Right renal cortex interstitium (tissue), 3 donors: ENCODE results near the gene NAP1L4. TPM values are rescaled to one million over a fixed set of nuclear protein-coding genes. Genes with fewer than 3 reads are reported as not detected.

ENCODE experiments used
- polyA plus RNA-seq, 3 donors: library from polyadenylated mRNA; unstranded; fragments of 120-200 nt; gene quantifications; one replicate each; pipeline ENCODE4 v1.2.1, GENCODE V29; 2013; ENCODE audit not compliant: insufficient read length in 3 of 3

Gene NAP1L4
- polyA plus RNA-seq, 3 donors, result 200 to 243 (median 220) TPM

Other genes with a start within 250 kb of the NAP1L4 start
- 100 to 1,000 TPM in 2 of 3 donors, 10 to 100 TPM in 1; 79.2 to 119 (median 110) TPM for gene CDKN1C, start 106.6 kb downstream of the NAP1L4 start, polyA plus RNA-seq
- gene PHLDA2, start 62.9 kb downstream of the NAP1L4 start, polyA plus RNA-seq, result 1 to 10 TPM in 1 of 3 donors, under 1 TPM in 2; 0.68 to 1.0 (median 0.75) TPM
- 10 to 100 TPM; 24.4 to 26.0 (median 24.9) TPM for gene CARS1, start 65.1 kb upstream of the NAP1L4 start, polyA plus RNA-seq
- 10 to 100 TPM; 15.7 to 17.5 (median 16.5) TPM for gene OSBPL5, start 173.0 kb upstream of the NAP1L4 start, polyA plus RNA-seq
- not detected for gene MRGPRG, start 226.5 kb upstream of the NAP1L4 start, polyA plus RNA-seq
- gene MRGPRE, start 240.1 kb upstream of the NAP1L4 start, polyA plus RNA-seq, result not detected